Thyroid gland (tissue), 4 donors: Measurements from ENCODE around the gene PDE3A. TPM values are rescaled to one million over a fixed set of nuclear protein-coding genes. Genes with fewer than 3 reads are reported as not detected.

Experiments used
- DNase-seq, 2 donors: peaks; one replicate each; pipeline ENCODE4 v3.0.0-alpha.2; 2019
- H3K27ac ChIP-seq, 3 donors: fragments of 200-600 bp; sonication (generic); 1 replicate in 2 of 3; 2 replicates in 1 of 3; pipeline ENCODE4 v1.5.1; 2016 to 2019; ENCODE audit warnings: mild to moderate bottlenecking in 1 of 3, moderate library complexity in 1 of 3
- H3K27me3 ChIP-seq: fragments of 200-600 bp; sonication (generic); one replicate; pipeline ENCODE4 v1.5.1; 2019
- H3K36me3 ChIP-seq, 2 donors: fragments of 200-600 bp; sonication (generic); one replicate each; pipeline ENCODE4 v1.5.1; 2016 to 2019
- H3K4me1 ChIP-seq, 2 donors: fragments of 200-600 bp; sonication (generic); one replicate each; pipeline ENCODE4 v1.5.1; 2017 to 2019
- H3K4me3 ChIP-seq, 3 donors: fragments of 200-600 bp; sonication (generic); replicated peaks in 1 of 3; 1 replicate in 2 of 3; 2 replicates in 1 of 3; pipeline ENCODE4 v1.5.1; 2016; ENCODE audit warnings: mild to moderate bottlenecking in 1 of 3
- H3K9me3 ChIP-seq: fragments of 200-600 bp; sonication (generic); one replicate; pipeline ENCODE4 v1.5.1; 2017
- CTCF ChIP-seq, 6 experiments: fragments of 200-600 bp in 3 of 6; fragments of 450-650 bp in 3 of 6; sonication (generic) in 3 of 6; IDR thresholded peaks; one replicate each; pipeline ENCODE4 v1.5.1; 2016 to 2019; ENCODE audit warnings: antibody characterized with exemption in 6 of 6, mild to moderate bottlenecking in 2 of 6, inconsistent platforms in 1 of 6, moderate library complexity in 1 of 6
- POLR2A ChIP-seq, 2 donors: fragments of 450-650 bp; IDR thresholded peaks; one replicate each; pipeline ENCODE4 v1.6.1; 2017; ENCODE audit warnings: antibody characterized with exemption in 2 of 2, mild to moderate bottlenecking in 2 of 2, moderate library complexity in 1 of 2
- WGBS, 2 donors: methylation state at CpG; one replicate each; pipeline ENCODE4 v1.1.5; 2017; 5-methylcytosine and 5-hydroxymethylcytosine counted together
- intact Hi-C: fragments of 100-400 bp; cut with DNase I; formaldehyde crosslinking; loops from one replicate; pipeline ENCODE4 v1.15.1; 2023
- total RNA-seq, 4 donors: library from RNA; depleted of rRNA; stranded (reverse); fragments of >200 nt; gene quantifications; one replicate each; pipeline ENCODE4 v1.2.3, GENCODE V29; 2016

The PDE3A gene
- total RNA-seq, 4 donors from 2014 or later: 2.8 to 9.9 (median 6.7) TPM

GRCh38 chr12:20505056-20505455 lies 136.7 kb downstream of the PDE3A start:
- intact Hi-C loops: no loop called here
- H3K4me1 ChIP-seq: no peaks in the 10 kb centered on the region
- no peaks in the 10 kb centered on the region for H3K36me3 ChIP-seq
- H3K27ac ChIP-seq: no peak overlapping the region
- H3K4me3 ChIP-seq: no peak overlapping the region
- TF ChIP-seq CTCF (IDR thresholded peaks at IDR 0.05): no peak
- TF ChIP-seq POLR2A (IDR thresholded peaks at IDR 0.05): no peak
- H3K9me3 ChIP-seq: no peaks in the 10 kb centered on the region
- DNase-seq: no peak
- no peaks in the 10 kb centered on the region for H3K27me3 ChIP-seq

GRCh38 chr12:20507056-20507455 lies 138.7 kb downstream of the PDE3A start:
- Histone ChIP-seq H3K4me1 (no peaks in the 10 kb centered on the region), H3K36me3 (no peaks in the 10 kb centered on the region), H3K4me3 (no peak overlapping the region), H3K27me3 (no peaks in the 10 kb centered on the region), H3K27ac (no peak overlapping the region), H3K9me3 (no peaks in the 10 kb centered on the region)
- 85% methylated on average over 3 of the region's 3 CpGs for WGBS, 2 donors
- no peak for DNase-seq
- intact Hi-C loops: no loop called here
- no peak for TF ChIP-seq POLR2A (IDR thresholded peaks at IDR 0.05)
- no peak for TF ChIP-seq CTCF (IDR thresholded peaks at IDR 0.05)

- no peaks in the 10 kb centered on the region for H3K4me1 ChIP-seq
- no peak overlapping the region for H3K4me3 ChIP-seq
- H3K36me3 ChIP-seq: no peaks in the 10 kb centered on the region
- no peak for DNase-seq
- WGBS, 2 donors: 63 to 73% methylated on average over 4 of the region's 4 CpGs
- no peaks in the 10 kb centered on the region for H3K27me3 ChIP-seq
- H3K9me3 ChIP-seq: no peaks in the 10 kb centered on the region
- H3K27ac ChIP-seq: no peak overlapping the region
- intact Hi-C loops: no loop called here
- TF ChIP-seq CTCF (IDR thresholded peaks at IDR 0.05): no peak
- no peak for TF ChIP-seq POLR2A (IDR thresholded peaks at IDR 0.05)
Observed at GRCh38 chr12:20507711-20508110, 139.4 kb downstream of the PDE3A start.

GRCh38 chr12:20508359-20508758 lies 140.0 kb downstream of the PDE3A start:
- Histone ChIP-seq H3K36me3 (no peaks in the 10 kb centered on the region), H3K9me3 (no peaks in the 10 kb centered on the region), H3K27ac (no peak overlapping the region), H3K27me3 (no peaks in the 10 kb centered on the region), H3K4me3 (no peak overlapping the region), H3K4me1 (no peaks in the 10 kb centered on the region)
- 94 to 96% methylated on average over 4 of the region's 4 CpGs for WGBS, 2 donors
- TF ChIP-seq POLR2A (IDR thresholded peaks at IDR 0.05): no peak
- no peak for TF ChIP-seq CTCF (IDR thresholded peaks at IDR 0.05)
- intact Hi-C loops: no loop called here
- no peak for DNase-seq

- H3K4me1 ChIP-seq: no peaks in the 10 kb centered on the region
- H3K9me3 ChIP-seq: no peaks in the 10 kb centered on the region
- no peak for TF ChIP-seq POLR2A (IDR thresholded peaks at IDR 0.05)
- TF ChIP-seq CTCF (IDR thresholded peaks at IDR 0.05): no peak
- H3K27me3 ChIP-seq: no peaks in the 10 kb centered on the region
- no peak overlapping the region for H3K27ac ChIP-seq
- 96 to 98% methylated on average over 5 of the region's 5 CpGs for WGBS, 2 donors
- intact Hi-C loops: no loop called here
- no peaks in the 10 kb centered on the region for H3K36me3 ChIP-seq
- no peak overlapping the region for H3K4me3 ChIP-seq
- no peak for DNase-seq
Observed at GRCh38 chr12:20508962-20509361, 140.6 kb downstream of the PDE3A start.
